GM18907 (cell line): ENCODE results near the gene GRID2.

Experiments
- ATAC-seq: cut with Tn5 transposase; IDR thresholded peaks from one replicate; pipeline ENCODE4 v1.9.1; 2021; ENCODE audit warnings: mild to moderate bottlenecking, moderate library complexity; ENCODE audit not compliant: unreplicated experiment

GRID2 gene

DNA sequence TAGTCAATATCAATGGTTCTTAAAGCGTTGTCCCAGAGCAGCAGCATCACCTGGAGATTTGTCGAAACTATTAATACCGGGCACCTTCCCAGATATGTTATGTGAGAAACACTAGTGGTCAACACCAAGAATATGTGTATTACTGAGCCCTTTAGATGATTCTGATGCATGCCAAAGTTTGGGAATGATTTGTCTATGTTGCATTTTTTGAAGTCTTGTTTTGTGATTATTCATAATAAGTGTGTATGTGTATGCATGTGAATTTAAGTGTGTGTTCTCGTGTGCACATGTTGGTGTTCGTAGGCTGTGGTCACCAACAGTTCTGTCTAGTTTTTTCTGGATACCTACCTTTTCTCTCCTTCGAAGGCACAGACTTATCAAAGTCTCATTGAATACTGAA is 749.4 kb downstream of the GRID2 start:
- ATAC-seq = no peak

DNA sequence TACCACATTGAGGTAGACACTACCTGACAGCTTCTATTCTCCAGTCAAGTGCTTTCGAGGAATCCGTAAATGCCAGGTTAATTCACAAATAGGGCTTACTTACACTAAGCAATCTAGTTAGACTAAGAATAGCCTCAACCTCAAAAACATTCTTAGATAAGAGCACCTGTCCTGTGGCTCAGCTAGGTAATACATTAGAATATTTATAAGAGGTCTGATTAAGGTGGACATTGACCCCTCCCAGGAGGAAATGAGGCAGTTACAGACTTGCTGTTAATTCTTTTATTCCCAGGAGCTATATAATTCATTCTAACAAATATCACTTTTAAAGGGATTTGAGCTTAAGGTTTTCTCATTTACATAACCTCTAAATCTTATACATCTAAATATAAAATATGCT is 758.1 kb downstream of the GRID2 start:
- no peak for ATAC-seq

DNA sequence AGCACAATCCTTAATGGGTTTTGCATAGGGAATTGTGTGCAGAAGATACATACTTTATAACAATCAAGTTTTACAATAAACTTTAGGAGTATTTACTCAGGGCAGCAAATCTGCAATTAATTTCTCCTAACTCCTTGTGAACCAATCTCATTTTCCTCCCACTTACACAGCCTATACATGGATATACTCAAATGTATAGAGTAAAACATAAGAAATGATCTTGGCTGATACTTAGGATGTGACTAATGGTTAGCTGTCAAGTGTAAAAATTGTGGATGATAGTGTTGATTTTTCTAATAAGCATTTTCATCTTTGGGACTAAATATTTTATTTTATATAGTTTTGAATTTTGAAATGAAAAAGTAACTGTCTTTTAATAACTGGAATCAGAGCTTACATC is 759.6 kb downstream of the GRID2 start:
- ATAC-seq = no peak

DNA sequence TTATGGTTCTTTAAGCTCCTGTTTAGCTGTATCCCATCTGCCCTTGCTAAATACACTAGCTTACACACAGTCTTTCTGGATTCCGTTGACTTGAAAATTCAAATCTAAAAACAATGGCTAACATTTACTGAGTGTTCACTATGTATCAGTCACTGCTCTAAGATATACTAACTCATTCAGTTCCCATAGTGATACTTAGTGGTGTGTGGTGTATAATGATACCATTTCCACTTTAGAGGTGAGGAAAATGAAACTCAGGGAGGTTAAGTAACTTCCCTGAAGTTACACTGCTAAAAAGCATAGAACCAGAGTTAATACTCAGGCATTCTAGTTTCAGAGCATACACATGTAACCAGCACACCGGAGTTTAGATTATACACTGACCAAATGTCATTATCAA is 762.0 kb downstream of the GRID2 start:
- ATAC-seq = no peak

DNA sequence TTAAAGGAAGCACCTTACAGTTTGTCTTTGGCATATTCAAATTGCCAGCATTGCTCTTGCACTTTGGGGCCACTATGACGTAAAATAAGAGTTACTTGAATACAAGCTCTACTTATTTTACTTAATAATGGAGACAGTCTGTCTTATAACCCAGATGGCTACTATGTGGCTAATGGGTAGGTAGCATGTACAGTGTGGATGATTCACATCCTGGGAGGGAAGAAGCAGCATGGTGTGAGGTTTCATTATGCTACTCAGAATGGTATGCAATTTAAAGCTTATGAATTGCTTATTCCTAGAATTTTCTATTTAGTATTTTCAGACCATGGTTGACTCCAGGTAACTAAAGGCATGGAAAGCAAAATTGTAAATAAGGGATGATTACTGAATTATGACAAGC is 763.0 kb downstream of the GRID2 start:
- ATAC-seq = no peak

DNA sequence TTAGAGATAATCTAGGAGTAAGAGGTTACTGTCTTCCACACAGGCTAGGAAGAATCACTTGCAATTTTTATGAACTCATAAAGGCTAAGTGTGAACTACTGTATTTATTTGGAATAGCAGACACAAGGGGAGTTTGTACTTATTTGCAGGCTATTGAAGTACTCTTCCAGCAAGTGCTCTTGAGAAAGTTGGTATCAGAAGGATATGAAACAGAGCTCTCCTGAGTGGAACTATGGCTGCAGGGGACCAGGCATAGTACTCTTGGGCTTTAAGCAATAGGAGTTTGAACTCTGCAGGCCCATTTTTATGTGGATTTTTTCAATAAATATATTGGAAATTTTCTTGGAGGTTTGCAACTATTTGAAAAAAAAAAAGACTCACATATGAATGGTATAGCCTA is 768.5 kb downstream of the GRID2 start:
- no peak for ATAC-seq

DNA sequence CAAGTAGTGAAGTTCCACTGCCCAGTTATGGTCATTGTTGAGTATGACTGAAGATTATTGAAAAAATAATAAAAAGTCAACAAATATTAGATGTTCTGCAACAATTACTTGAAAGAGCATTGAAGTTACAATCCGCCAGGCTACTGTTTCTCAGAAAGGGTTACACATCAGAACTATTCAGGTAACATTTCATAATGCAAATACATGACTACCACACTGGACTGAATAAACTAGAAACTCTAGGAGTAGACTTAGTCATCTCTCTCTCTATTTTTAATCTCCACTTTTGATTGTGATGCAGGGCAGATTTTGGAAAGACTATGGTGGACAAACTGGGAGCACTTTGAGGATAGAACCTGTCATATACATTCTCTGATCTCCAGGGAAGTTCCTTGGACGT is 776.5 kb downstream of the GRID2 start:
- no peak for ATAC-seq

DNA sequence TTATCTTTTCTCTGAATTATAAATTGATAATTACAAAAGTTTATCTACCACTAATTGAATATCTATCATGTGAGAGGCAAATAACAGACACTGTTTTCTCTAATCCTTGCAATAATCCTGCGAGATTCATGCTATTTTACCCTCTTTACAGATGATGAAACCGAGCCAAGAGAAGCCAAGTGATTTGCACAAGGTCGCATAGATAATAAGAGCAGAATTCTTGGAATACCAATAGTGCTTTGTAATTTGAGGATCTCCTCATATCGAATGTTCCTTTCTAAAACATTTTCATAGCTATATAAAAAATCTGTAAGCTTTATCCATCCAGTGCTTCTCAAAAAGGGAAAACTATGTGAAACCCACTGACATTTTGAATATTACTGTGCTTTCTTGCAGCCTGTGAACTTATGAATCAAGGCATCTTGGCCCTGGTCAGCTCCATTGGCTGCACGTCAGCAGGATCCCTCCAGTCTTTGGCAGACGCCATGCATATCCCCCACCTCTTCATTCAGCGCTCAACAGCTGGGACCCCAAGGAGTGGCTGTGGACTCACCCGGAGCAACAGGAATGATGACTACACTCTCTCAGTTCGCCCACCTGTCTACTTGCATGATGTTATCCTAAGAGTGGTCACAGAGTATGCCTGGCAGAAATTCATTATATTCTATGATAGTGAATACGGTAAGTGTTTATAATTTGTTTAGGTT is 781.0 kb downstream of the GRID2 start:
- no peak for ATAC-seq

DNA sequence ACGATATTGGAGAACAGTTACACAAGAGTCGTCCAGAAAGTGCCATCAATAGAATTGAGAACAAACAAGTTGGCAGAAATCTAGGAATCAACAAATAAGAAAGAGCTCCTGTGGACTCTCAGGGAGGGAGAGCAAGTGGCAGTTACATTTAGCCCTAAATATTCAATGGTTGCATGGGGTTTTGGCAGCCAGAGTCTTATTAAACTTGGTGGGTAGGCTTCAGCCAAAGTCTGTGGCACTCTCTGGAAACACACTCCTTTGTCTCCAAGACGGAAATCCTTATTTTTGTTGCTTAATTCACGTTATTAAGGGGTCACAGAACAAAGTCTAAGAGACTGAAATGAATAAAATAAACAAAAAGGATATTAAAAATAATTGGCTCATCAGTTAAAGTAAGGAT is 782.6 kb downstream of the GRID2 start:
- ATAC-seq = no peak

DNA sequence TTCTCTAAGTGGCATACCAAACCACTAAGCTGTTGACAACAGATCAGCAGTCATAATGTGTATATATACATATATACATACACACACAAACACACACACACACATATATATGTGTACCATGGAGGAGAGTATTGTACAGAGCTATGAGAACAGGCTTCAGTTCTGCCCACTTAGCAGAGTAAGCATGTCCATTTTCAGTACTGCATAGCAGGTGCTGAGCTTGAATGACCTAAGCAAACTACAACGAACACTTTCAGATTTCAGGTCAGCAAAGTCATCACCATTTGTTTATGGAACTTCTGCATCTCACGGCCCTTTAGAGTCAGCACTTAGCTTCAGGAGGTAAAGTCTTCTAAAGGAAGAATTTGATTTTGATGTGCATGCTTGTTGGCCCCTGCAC is 789.0 kb downstream of the GRID2 start:
- ATAC-seq = no peak

DNA sequence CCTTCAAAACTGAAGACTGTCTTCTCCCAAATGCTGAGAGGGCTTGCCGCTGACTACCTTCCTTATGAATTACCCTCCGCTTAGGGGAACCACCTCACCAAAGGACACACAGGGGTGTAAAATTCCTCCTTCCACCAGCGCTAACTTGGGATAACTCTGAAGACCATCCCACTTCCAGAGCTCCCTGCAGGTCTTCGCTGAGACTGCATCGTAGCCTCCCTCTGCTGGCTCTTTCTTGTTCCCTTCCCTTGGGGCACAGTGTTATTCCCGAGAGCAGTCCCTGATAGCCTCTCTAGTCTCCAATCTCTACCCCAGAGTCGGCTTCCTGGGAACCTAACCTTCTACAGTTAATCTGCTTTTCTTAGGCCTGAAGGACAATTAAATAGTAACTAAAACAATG is 799.3 kb downstream of the GRID2 start:
- ATAC-seq = no peak

DNA sequence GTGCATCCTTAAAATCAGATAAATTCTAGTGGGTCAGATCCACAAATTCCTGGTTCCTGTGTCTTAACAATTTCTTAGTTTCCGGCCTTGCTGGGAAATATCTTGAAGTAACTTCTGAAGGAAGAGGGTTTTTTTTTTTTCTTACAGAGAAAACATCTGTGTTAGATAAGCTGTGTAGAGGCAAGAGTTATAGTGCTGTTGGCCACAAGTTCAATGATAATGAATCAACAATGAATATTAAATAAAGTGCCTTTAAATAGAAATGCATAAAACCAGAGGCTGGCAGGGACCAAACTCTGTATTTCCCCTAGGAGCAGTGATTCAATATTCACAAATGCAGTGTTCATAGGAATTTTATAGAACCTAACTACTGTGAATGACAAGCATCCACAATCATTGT is 812.9 kb downstream of the GRID2 start:
- ATAC-seq = no peak

DNA sequence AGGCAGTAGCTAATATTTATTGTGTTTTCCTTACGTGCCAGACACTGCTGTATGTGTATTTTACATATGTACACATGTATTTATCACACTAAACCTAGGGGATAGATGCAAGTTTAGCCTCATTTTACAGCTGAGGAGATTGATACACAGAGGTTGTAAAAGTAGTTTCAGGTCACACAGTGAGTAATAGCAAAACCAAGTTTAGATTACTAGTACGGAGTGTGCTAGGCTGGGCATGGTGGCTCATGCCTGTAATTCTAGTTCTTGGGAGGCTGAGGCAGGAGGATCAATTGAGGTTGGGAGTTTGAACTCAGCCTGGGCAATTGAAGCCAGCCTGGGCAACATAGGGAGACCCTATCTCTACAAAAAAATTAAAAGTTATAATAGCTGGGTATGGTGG is 823.7 kb downstream of the GRID2 start:
- ATAC-seq = no peak

DNA sequence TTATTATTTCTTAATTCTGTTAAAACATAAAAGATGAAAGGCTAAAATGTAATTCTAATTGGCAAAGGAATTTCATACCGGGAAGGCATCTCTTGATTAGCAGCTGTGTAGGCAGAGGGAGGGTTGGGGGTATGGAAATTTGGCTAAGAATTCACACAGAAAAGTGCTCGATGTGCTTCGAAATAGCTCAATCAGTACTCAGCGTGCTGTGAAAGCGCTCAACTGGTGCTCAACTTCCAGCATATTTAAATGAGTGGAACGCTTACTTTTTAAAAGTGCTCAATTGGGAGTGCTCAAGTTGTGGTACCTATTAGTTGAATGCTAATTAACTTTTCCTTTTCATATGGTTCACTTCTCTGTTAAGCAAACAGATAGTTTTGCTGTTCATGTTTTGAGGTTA is 828.9 kb downstream of the GRID2 start:
- no peak for ATAC-seq

DNA sequence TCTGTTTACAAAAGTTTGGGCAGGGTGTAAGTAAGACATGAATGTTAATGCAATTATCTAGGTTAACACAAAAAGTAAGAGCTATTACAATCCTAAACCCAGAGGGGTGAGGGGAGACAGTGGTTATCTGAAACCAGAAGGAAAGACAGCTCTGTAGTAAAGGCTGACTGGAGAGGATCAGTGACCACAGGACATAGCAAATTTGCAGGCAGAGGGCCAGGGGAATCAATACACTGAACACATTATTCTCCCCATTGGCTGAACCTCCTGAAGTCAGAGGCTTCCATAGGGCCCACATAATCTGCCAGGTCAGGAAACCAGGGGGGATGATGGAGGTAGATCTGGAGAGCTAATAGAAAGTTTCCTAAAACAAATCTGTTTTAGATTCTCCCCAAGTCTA is 835.4 kb downstream of the GRID2 start:
- no peak for ATAC-seq

DNA sequence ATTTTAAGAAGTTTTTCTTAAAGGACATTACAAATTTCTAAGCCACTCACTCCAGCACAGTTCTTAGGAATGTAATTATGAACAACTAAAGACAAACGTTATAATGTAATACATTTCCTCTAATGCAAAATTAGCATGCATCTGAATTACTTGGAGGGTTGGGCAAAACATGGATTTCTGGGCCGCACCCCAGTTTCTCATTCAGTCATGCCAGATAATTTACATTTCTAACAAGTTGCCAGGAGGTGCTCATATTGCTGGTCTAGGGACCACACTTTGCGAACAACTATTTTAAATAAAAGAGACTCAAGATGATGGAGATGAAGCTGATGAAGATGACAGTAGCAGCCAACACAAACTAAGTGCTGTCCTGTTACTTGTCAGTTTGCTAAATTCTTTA is 840.1 kb downstream of the GRID2 start:
- ATAC-seq = no peak

DNA sequence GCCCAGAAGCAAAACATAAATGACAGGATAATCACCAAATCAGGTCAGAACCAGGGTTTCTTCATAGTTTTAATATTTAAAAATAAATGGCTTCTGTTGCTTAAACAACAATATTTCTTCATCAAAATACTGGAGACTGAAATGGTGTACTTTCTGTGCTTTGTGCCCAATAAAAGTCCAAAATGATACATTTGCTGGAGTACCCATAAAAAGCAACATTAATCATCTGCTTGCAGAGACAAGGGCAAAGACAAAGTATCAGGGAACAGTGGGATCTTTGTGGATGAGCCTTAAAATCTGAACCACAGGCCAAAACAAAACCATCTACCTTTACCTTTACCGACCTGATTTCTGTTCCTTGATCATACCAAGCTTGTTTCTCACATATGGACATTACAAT is 840.9 kb downstream of the GRID2 start:
- ATAC-seq = no peak

DNA sequence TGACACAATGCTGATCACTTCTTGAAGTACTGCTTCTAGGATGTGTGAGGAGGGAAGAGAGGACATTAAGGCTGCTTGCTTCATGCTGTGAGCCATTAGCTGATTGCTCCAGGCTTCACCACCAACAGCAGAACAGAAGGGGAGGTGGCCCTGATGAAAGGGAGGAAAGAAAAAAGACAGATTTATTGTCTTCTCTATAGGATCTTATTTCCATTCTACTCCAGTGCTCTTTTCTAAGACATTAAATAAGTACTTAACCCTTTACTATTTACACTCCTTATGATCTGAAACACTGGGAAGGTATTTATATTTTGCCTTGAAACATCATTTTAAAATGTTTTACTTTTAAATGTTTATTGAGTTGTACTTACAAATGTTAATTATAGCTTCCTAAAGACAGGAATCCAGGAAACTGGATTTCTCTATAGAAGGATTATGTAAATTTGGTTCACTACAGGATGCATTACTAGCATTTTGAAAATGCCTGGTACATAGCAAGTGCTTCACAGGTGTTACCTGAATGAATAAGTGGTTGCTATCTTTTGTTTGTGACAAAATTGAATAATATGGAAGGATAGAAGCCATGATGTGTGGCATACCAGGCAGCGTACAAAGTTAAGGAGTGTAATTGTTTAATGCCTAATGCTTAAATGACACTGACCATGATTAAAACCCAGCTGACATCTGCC is 843.9 kb downstream of the GRID2 start:
- no peak for ATAC-seq

DNA sequence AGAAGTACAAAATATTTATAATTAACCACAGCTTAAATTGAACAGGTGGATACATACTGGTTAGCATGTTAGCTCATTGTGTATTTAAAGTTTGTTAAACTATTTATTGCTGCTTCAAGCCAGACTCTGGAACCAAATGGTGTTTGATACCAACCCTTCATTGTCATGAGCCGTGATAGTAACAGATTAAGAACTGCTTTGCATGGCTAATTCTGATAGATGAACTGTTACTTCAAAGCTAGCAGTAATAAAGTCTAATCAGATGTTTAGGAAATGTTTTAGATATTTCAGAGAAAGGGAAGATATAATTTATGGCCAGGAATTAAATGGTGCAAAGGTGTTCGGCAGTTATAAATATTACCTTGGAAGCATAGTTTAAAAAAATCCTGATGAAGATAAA is 848.7 kb downstream of the GRID2 start:
- ATAC-seq = no peak

DNA sequence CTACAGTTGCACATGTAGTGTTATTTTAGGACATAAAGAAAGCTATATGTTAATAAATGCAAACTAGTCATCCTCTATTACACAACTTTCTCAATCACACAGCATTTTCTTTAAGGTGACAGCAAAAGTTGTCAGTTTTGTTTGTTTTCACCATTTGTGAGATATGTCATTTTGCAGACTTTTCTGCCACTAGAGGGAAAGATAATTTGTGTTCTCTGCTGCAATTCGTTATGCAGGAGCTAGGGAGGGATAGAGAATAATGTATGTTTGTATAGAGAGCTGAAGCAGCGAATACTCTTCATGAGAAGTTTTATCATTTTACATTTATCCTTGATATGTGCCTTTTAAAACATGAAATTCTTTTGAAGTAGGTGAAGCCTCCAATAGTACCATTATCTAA is 854.2 kb downstream of the GRID2 start:
- ATAC-seq = no peak

DNA sequence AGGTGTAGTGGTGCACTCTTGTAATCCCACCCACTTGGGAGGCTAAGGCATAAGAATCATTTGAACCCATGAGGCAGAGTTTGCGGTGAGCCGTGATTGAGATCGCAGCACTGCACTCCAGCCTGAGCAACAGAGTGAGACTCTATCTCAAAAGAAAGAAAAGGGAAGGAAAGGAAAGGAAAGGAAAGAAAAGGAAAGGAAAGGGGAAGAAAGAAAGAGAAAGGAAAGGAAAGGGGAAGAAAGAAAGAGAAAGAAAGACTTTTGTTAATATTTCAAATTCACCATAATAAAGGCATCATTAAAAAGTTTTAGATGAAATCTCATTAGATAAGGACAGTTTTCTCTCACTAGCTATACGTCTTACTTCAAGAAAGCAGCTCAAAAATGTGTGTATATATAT is 864.3 kb downstream of the GRID2 start:
- ATAC-seq = no peak

DNA sequence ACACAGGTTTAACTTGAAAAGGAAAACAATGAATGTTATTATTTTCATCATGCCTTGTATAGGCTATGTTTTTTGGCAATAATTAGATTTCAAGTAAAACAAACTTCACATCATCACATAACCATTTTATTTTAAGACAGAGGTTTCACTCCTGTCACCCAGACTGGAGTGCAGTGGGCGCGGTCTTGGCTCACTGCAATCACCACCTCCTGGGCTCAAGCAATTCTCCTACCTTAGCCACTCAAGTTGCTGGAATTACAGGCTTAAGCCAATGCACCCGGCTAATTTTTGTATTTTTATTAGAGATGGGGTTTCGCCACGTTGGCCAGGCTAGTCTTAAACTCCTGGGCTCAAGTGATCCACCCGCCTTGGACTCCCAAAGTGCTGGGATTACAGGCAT is 866.2 kb downstream of the GRID2 start:
- ATAC-seq = no peak

DNA sequence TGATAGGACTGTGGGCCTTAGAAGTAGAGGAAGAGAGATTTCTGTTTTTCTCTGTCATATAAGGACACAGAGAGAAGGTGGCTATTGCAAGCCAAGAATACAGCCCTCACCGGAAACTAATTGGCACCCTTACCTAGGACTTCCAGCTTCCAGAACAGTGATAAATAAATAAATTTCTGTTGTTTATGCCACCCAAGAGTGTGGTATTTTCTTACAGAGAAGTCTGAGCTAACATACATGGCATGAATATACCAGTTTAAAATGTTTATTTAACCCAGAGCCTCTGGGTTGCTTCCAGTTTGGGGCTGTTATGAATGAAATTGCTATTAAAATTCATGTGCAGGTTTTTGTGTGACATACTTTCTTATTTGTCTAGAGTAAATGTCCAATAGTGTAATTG is 870.8 kb downstream of the GRID2 start:
- no peak for ATAC-seq
